BLaER1 (cell line): ENCODE data around the gene CXCL5.

Experiments used
- H3K27ac ChIP-seq: shearing (Covaris generic); formaldehyde crosslinking; 2 replicates; pipeline ENCODE4 v1.8.1; 2022
- H3K27me3 ChIP-seq: shearing (Covaris generic); formaldehyde crosslinking; 2 replicates; pipeline ENCODE4 v1.8.1; 2022
- H3K36me3 ChIP-seq: shearing (Covaris generic); formaldehyde crosslinking; 2 replicates; pipeline ENCODE4 v1.8.1; 2022
- H3K4me1 ChIP-seq: shearing (Covaris generic); formaldehyde crosslinking; 2 replicates; pipeline ENCODE4 v1.8.1; 2022
- H3K4me2 ChIP-seq: shearing (Covaris generic); formaldehyde crosslinking; 2 replicates; pipeline ENCODE4 v1.8.1; 2022
- H3K4me3 ChIP-seq: shearing (Covaris generic); formaldehyde crosslinking; 2 replicates; pipeline ENCODE4 v1.8.1; 2022
- H3K9ac ChIP-seq: shearing (Covaris generic); formaldehyde crosslinking; 2 replicates; pipeline ENCODE4 v1.8.1; 2022
- H3K9me3 ChIP-seq: shearing (Covaris generic); formaldehyde crosslinking; 2 replicates; pipeline ENCODE4 v1.8.1; 2022
- H4K20me1 ChIP-seq: shearing (Covaris generic); formaldehyde crosslinking; 2 replicates; pipeline ENCODE4 v1.8.1; 2022
- Cebpa-rat ChIP-seq: shearing (Covaris generic); IDR thresholded peaks from 2 replicates; pipeline ENCODE4 v1.8.1; 2022

CXCL5 gene

GRCh38 chr4:74016068-74016467 is 17.6 kb upstream of the CXCL5 start:
- Histone ChIP-seq H3K27ac (no peak overlapping the region), H3K4me3 (no peak overlapping the region), H3K36me3 (no peaks in the 10 kb centered on the region), H3K4me2 (no peak overlapping the region), H4K20me1 (no peaks in the 10 kb centered on the region), H3K9me3 (no peaks in the 10 kb centered on the region), H3K4me1 (no peaks in the 10 kb centered on the region), H3K27me3 (no peaks in the 10 kb centered on the region), H3K9ac (no peak overlapping the region)
- TF ChIP-seq Cebpa-rat, result no peak

- TF ChIP-seq Cebpa-rat, result no peak
- Histone ChIP-seq H3K36me3 (no peaks in the 10 kb centered on the region), H3K9ac (no peak overlapping the region), H3K27ac (no peak overlapping the region), H3K4me2 (no peak overlapping the region), H3K27me3 (no peaks in the 10 kb centered on the region), H3K4me3 (no peak overlapping the region), H3K9me3 (no peaks in the 10 kb centered on the region), H3K4me1 (no peaks in the 10 kb centered on the region), H4K20me1 (no peaks in the 10 kb centered on the region)
Measured at GRCh38 chr4:74015126-74015780, 16.8 kb upstream of the CXCL5 start.

DNA sequence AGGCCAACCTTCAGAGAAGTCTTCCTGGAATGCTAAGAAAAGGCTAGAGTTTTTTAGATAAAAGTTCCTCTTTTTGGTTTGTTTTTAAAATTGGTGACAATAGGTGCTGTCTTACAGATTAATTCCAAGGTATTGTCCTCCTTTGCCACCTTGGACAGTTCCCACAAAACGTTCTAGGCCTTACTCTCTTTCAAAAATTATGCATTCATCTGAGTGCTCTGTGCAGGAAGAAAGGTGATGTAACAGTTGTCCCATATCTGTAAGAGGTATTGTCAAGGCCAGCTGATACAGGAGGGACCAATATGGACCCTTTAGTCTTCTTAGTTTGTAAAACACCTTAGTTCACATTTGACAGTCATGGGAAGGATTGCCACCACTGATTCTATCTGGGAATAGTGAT is 15.9 kb upstream of the CXCL5 start:
- Histone ChIP-seq H4K20me1 (no peaks in the 10 kb centered on the region), H3K27me3 (no peaks in the 10 kb centered on the region), H3K27ac (no peak overlapping the region), H3K4me3 (no peak overlapping the region), H3K36me3 (no peaks in the 10 kb centered on the region), H3K4me1 (no peaks in the 10 kb centered on the region), H3K9ac (no peak overlapping the region), H3K4me2 (no peak overlapping the region), H3K9me3 (no peaks in the 10 kb centered on the region)
- no peak for TF ChIP-seq Cebpa-rat

- Histone ChIP-seq H4K20me1 (no peaks in the 10 kb centered on the region), H3K4me3 (no peak overlapping the region), H3K36me3 (no peaks in the 10 kb centered on the region), H3K27me3 (no peaks in the 10 kb centered on the region), H3K4me2 (no peak overlapping the region), H3K9ac (no peak overlapping the region), H3K4me1 (no peaks in the 10 kb centered on the region), H3K27ac (no peak overlapping the region), H3K9me3 (no peaks in the 10 kb centered on the region)
- TF ChIP-seq Cebpa-rat, result no peak
Measured at GRCh38 chr4:74013264-74013663, 14.8 kb upstream of the CXCL5 start.

GRCh38 chr4:74012130-74012529 is 13.7 kb upstream of the CXCL5 start:
- no peaks in the 10 kb centered on the region for H3K27me3 ChIP-seq
- no peak overlapping the region for H3K27ac ChIP-seq
- no peak overlapping the region for H3K4me2 ChIP-seq
- no peaks in the 10 kb centered on the region for H3K9me3 ChIP-seq
- H3K4me3 ChIP-seq, result no peak overlapping the region
- no peak overlapping the region for H3K9ac ChIP-seq
- no peaks in the 10 kb centered on the region for H3K4me1 ChIP-seq
- TF ChIP-seq Cebpa-rat, result no peak
- H4K20me1 ChIP-seq, result no peaks in the 10 kb centered on the region
- no peaks in the 10 kb centered on the region for H3K36me3 ChIP-seq

- Histone ChIP-seq H3K4me3 (no peak overlapping the region), H4K20me1 (no peaks in the 10 kb centered on the region), H3K9ac (no peak overlapping the region), H3K36me3 (no peaks in the 10 kb centered on the region), H3K4me2 (no peak overlapping the region), H3K27ac (no peak overlapping the region), H3K27me3 (no peaks in the 10 kb centered on the region), H3K9me3 (no peaks in the 10 kb centered on the region), H3K4me1 (no peaks in the 10 kb centered on the region)
- TF ChIP-seq Cebpa-rat, result no peak
Measured at GRCh38 chr4:74009307-74009706, 10.8 kb upstream of the CXCL5 start.

GRCh38 chr4:74006009-74006476 is 7.6 kb upstream of the CXCL5 start:
- Histone ChIP-seq H3K4me2 (no peak overlapping the region), H4K20me1 (no peaks in the 10 kb centered on the region), H3K9ac (no peak overlapping the region), H3K4me1 (no peaks in the 10 kb centered on the region), H3K27ac (no peak overlapping the region), H3K36me3 (no peaks in the 10 kb centered on the region), H3K27me3 (no peaks in the 10 kb centered on the region), H3K4me3 (no peak overlapping the region), H3K9me3 (no peaks in the 10 kb centered on the region)
- no peak for TF ChIP-seq Cebpa-rat

GRCh38 chr4:74005528-74005927 is 7.1 kb upstream of the CXCL5 start:
- Histone ChIP-seq H3K4me2 (no peak overlapping the region), H3K36me3 (no peaks in the 10 kb centered on the region), H3K9me3 (no peaks in the 10 kb centered on the region), H3K27me3 (no peaks in the 10 kb centered on the region), H4K20me1 (no peaks in the 10 kb centered on the region), H3K4me3 (no peak overlapping the region), H3K4me1 (no peaks in the 10 kb centered on the region), H3K9ac (no peak overlapping the region), H3K27ac (no peak overlapping the region)
- no peak for TF ChIP-seq Cebpa-rat

- no peak overlapping the region for H3K4me3 ChIP-seq
- no peaks in the 10 kb centered on the region for H3K27me3 ChIP-seq
- H3K9me3 ChIP-seq, result no peaks in the 10 kb centered on the region
- no peak for TF ChIP-seq Cebpa-rat
- H3K4me2 ChIP-seq, result no peak overlapping the region
- no peak overlapping the region for H3K9ac ChIP-seq
- no peak overlapping the region for H3K27ac ChIP-seq
- H3K4me1 ChIP-seq, result no peaks in the 10 kb centered on the region
- no peaks in the 10 kb centered on the region for H3K36me3 ChIP-seq
- no peaks in the 10 kb centered on the region for H4K20me1 ChIP-seq
Measured at GRCh38 chr4:74004668-74005067, 6.2 kb upstream of the CXCL5 start.

DNA sequence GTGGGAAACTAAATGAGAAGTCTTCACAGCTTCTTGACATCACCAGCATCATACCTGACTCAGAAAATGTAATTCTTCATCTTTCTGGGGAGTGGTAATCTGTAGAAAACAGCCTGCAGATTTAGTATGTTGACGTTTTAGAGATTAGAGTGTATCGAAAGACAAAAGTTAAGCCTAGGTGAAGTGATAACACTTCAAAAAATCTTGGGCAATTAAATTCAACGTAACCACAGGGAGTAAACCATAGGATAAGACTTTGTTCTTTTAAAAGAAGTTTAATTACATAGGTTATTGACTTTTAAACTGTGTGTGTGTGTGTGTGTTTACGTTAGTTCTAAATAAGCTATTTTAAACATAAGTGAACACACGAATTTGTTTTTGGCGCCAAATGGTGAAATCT is 1.8 kb upstream of the CXCL5 start:
- Histone ChIP-seq H3K27me3 (no peaks in the 10 kb centered on the region), H3K4me2 (no peak overlapping the region), H3K9me3 (no peaks in the 10 kb centered on the region), H3K4me1 (no peaks in the 10 kb centered on the region), H4K20me1 (no peaks in the 10 kb centered on the region), H3K9ac (no peak overlapping the region), H3K27ac (no peak overlapping the region), H3K36me3 (no peaks in the 10 kb centered on the region), H3K4me3 (no peak overlapping the region)
- no peak for TF ChIP-seq Cebpa-rat

DNA sequence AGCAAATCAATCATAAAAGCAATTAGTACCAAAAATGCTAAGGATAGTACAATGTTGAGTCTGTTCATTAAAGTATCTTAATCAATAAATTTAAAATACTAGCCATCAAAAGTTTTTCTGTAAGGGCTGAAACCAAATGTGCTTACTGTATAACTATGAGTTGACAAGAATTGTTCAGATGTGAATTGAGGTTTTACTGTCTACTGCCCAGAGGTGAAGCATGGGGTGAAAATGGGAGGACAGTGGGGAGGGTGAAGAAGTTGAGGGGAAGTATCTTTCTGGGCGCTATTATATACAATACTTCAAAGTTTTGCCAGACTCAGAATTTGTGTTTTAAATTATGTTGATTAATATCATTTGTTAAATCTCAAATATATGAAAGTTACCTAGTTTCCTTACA is 6.4 kb downstream of the CXCL5 start:
- no peak overlapping the region for H3K4me2 ChIP-seq

More for the DNA sequence above, 6.4 kb downstream of the CXCL5 start:
- no peak overlapping the region for H3K27ac ChIP-seq
- no peak for TF ChIP-seq Cebpa-rat
- H4K20me1 ChIP-seq, result no peaks in the 10 kb centered on the region
- H3K4me1 ChIP-seq, result no peaks in the 10 kb centered on the region
- H3K9ac ChIP-seq, result no peak overlapping the region
- H3K9me3 ChIP-seq, result no peaks in the 10 kb centered on the region
- no peak overlapping the region for H3K4me3 ChIP-seq
- H3K27me3 ChIP-seq, result no peaks in the 10 kb centered on the region
- no peaks in the 10 kb centered on the region for H3K36me3 ChIP-seq
